ENCODE results near the gene CDKN1B. TPM values are rescaled to one million over a fixed set of nuclear protein-coding genes. Genes with fewer than 3 reads are reported as not detected.

Gene CDKN1B
- total RNA-seq, 2 experiments from 2014 or later = 352 TPM

- no peak overlapping the region for H3K4me3 ChIP-seq (ENCODE audit: low read length)
- no peak for ATAC-seq (ENCODE audit: poor library complexity)
- ChIA-PET CTCF (no interaction called here), POLR2A (no interaction called here)
- H3K27ac Mint-ChIP-seq = no peak overlapping the region
- no peaks in the 10 kb centered on the region for H3K36me3 ChIP-seq (ENCODE audit: insufficient read depth, low read length)
- H3K27me3 Mint-ChIP-seq = no peaks in the 10 kb centered on the region
- H3K27ac ChIP-seq (ENCODE audit: low read depth in 1 of 2, low read length in 2 of 2) = no peak overlapping the region
- no peaks in the 10 kb centered on the region for H3K9me3 Mint-ChIP-seq
- intact Hi-C loops (cut with DNase I, micrococcal nuclease) = no loop called here
- DNase-seq = no peak
- no peaks in the 10 kb centered on the region for H3K36me3 Mint-ChIP-seq (ENCODE audit: low read depth)
- TF ChIP-seq CTCF (IDR thresholded peaks at IDR 0.05) = no peak
- no peak overlapping the region for H3K4me3 Mint-ChIP-seq
- H3K4me1 Mint-ChIP-seq (ENCODE audit: low read depth) = no peaks in the 10 kb centered on the region
- H3K4me1 ChIP-seq (ENCODE audit: insufficient read depth, low read length) = no peaks in the 10 kb centered on the region
- no peaks in the 10 kb centered on the region for H3K27me3 ChIP-seq (ENCODE audit: control insufficient read depth in 1 of 2, insufficient read depth in 2 of 2, low read length in 2 of 2)
- no peaks in the 10 kb centered on the region for H3K9me3 ChIP-seq (ENCODE audit: control insufficient read depth in 1 of 2, insufficient read depth in 1 of 2, low read length in 2 of 2)
Observed at GRCh38 chr12:12757121-12757520, 40.0 kb downstream of the CDKN1B start.

- Histone ChIP-seq H3K27me3 (ENCODE audit: control insufficient read depth in 1 of 2, insufficient read depth in 2 of 2, low read length in 2 of 2) (no peaks in the 10 kb centered on the region), H3K4me3 (ENCODE audit: low read length) (no peak overlapping the region), H3K27ac (ENCODE audit: low read depth in 1 of 2, low read length in 2 of 2) (no peak overlapping the region), H3K9me3 (ENCODE audit: control insufficient read depth in 1 of 2, insufficient read depth in 1 of 2, low read length in 2 of 2) (no peaks in the 10 kb centered on the region), H3K36me3 (ENCODE audit: insufficient read depth, low read length) (no peaks in the 10 kb centered on the region), H3K4me1 (ENCODE audit: insufficient read depth, low read length) (no peaks in the 10 kb centered on the region)
- intact Hi-C loops (cut with DNase I, micrococcal nuclease) = no loop called here
- Mint-ChIP-seq H3K4me1 (ENCODE audit: low read depth) (no peaks in the 10 kb centered on the region), H3K27me3 (no peaks in the 10 kb centered on the region), H3K9me3 (no peaks in the 10 kb centered on the region), H3K4me3 (no peak overlapping the region), H3K27ac (no peak overlapping the region), H3K36me3 (ENCODE audit: low read depth) (no peaks in the 10 kb centered on the region)
- DNase-seq (no peak), ATAC-seq (ENCODE audit: poor library complexity) (no peak)
- no peak for TF ChIP-seq CTCF (IDR thresholded peaks at IDR 0.05)
- ChIA-PET CTCF (no interaction called here), POLR2A (no interaction called here)
Observed at GRCh38 chr12:12759234-12759915, 42.2 kb downstream of the CDKN1B start.

- Histone ChIP-seq H3K9me3 (ENCODE audit: control insufficient read depth in 1 of 2, insufficient read depth in 1 of 2, low read length in 2 of 2) (peaks cover under 1 to 7% of the 10 kb centered on the region in 2 experiments), H3K27me3 (ENCODE audit: control insufficient read depth in 1 of 2, insufficient read depth in 2 of 2, low read length in 2 of 2) (no peaks in the 10 kb centered on the region), H3K4me3 (ENCODE audit: low read length) (no peak overlapping the region), H3K4me1 (ENCODE audit: insufficient read depth, low read length) (no peaks in the 10 kb centered on the region), H3K27ac (ENCODE audit: low read depth in 1 of 2, low read length in 2 of 2) (no peak overlapping the region), H3K36me3 (ENCODE audit: insufficient read depth, low read length) (no peaks in the 10 kb centered on the region)
- ATAC-seq (ENCODE audit: poor library complexity) = no peak
- no peak for DNase-seq
- intact Hi-C loops (cut with DNase I, micrococcal nuclease) = no loop called here
- Mint-ChIP-seq H3K4me3 (no peak overlapping the region), H3K27ac (no peak overlapping the region), H3K36me3 (ENCODE audit: low read depth) (no peaks in the 10 kb centered on the region), H3K27me3 (no peaks in the 10 kb centered on the region), H3K9me3 (peaks cover under 1% of the 10 kb centered on the region), H3K4me1 (ENCODE audit: low read depth) (no peaks in the 10 kb centered on the region)
- POLR2A ChIA-PET = no interaction called here
- no peak for TF ChIP-seq CTCF (IDR thresholded peaks at IDR 0.05)
- CTCF ChIA-PET = no interaction called here
Observed at GRCh38 chr12:12764824-12765223, 47.7 kb downstream of the CDKN1B start.

All from CD4-positive, alpha-beta T cell (primary cell).